Activated CD4-positive, alpha-beta T cell treated with anti-CD3 and anti-CD28 coated beads, Interleukin-2, amount 10 ng/mL, durations not matched to agents 24 days and 14 days (primary cell): ENCODE measurements around the gene MXI1. TPM values are rescaled to one million over a fixed set of nuclear protein-coding genes. Genes with fewer than 3 reads are reported as not detected.
"Not testable (repeated sequence)": the region's sequence is repeated elsewhere in the genome, so short reads cannot be mapped to it uniquely, and the experiment has no call there.

Experiments used
- DNase-seq: peaks from one replicate; pipeline ENCODE4 v3.0.0; 2022
- H3K27ac Mint-ChIP-seq: one replicate; pipeline ENCODE4 v1.8.0; 2022; ENCODE audit warnings: mild to moderate bottlenecking, mixed read lengths
- H3K27me3 Mint-ChIP-seq: one replicate; pipeline ENCODE4 v1.8.0; 2022; ENCODE audit warnings: mixed read lengths
- H3K36me3 Mint-ChIP-seq: one replicate; pipeline ENCODE4 v1.8.0; 2022; ENCODE audit warnings: low read depth, mild to moderate bottlenecking, mixed read lengths
- H3K4me1 Mint-ChIP-seq: one replicate; pipeline ENCODE4 v1.8.0; 2021; ENCODE audit warnings: mixed read lengths
- H3K4me3 Mint-ChIP-seq: one replicate; pipeline ENCODE4 v1.8.0; 2022; ENCODE audit warnings: mild to moderate bottlenecking, moderate library complexity, mixed read lengths
- H3K9me3 Mint-ChIP-seq: one replicate; pipeline ENCODE4 v1.8.0; 2021; ENCODE audit warnings: mixed read lengths
- intact Hi-C: fragments of 100-400 bp; cut with micrococcal nuclease; formaldehyde crosslinking; loops from one replicate; pipeline ENCODE4 v1.15.1; 2023
- total RNA-seq: library from RNA; stranded (reverse); gene quantifications from 2 replicates; pipeline ENCODE4 v1.2.3, GENCODE V29; 2022

The MXI1 gene
- total RNA-seq, 1 donor from 2014 or later, result 21.8 TPM

- intact Hi-C loops, result no loop called here
- H3K9me3 Mint-ChIP-seq, result peaks cover 12% of the 10 kb centered on the region
- DNase-seq, result no peak
- H3K27me3 Mint-ChIP-seq, result no peaks in the 10 kb centered on the region
- H3K4me1 Mint-ChIP-seq, result peaks cover 30% of the 10 kb centered on the region
- no peak overlapping the region for H3K4me3 Mint-ChIP-seq
- no peak overlapping the region for H3K27ac Mint-ChIP-seq
- H3K36me3 Mint-ChIP-seq, result peaks cover 5% of the 10 kb centered on the region
Observed at GRCh38 chr10:110317866-110318850, 110.8 kb downstream of the MXI1 start.

GRCh38 chr10:110321869-110322620, 114.6 kb downstream of the MXI1 start:
- H3K27me3 Mint-ChIP-seq, result no peaks in the 10 kb centered on the region
- peaks cover 5% of the 10 kb centered on the region for H3K36me3 Mint-ChIP-seq
- no peak overlapping the region for H3K27ac Mint-ChIP-seq
- peaks cover 15% of the 10 kb centered on the region for H3K9me3 Mint-ChIP-seq
- peaks cover 43% of the 10 kb centered on the region for H3K4me1 Mint-ChIP-seq
- DNase-seq, result no peak
- intact Hi-C loops, result no loop called here
- H3K4me3 Mint-ChIP-seq, result no peak overlapping the region

GRCh38 chr10:110323503-110323902, 116.1 kb downstream of the MXI1 start:
- no peak overlapping the region for H3K27ac Mint-ChIP-seq

GRCh38 chr10:110324201-110324804, 116.9 kb downstream of the MXI1 start:
- Mint-ChIP-seq H3K4me3 (peak overlapping the region; percentile 16), H3K4me1 (peaks cover 37% of the 10 kb centered on the region)
- no peak for DNase-seq

More at GRCh38 chr10:110323503-110323902, 116.1 kb downstream of the MXI1 start:
- DNase-seq, result no peak
- peaks cover 15% of the 10 kb centered on the region for H3K9me3 Mint-ChIP-seq
- H3K27me3 Mint-ChIP-seq, result no peaks in the 10 kb centered on the region
- H3K4me3 Mint-ChIP-seq, result no peak overlapping the region
- H3K4me1 Mint-ChIP-seq, result peaks cover 42% of the 10 kb centered on the region
- peaks cover 5% of the 10 kb centered on the region for H3K36me3 Mint-ChIP-seq
- intact Hi-C loops, result no loop called here

GRCh38 chr10:110324805-110325280, 117.4 kb downstream of the MXI1 start:
- Mint-ChIP-seq H3K9me3 (peaks cover 21% of the 10 kb centered on the region), H3K4me3 (peak overlapping the region; percentile 16), H3K36me3 (peaks cover 5% of the 10 kb centered on the region), H3K27me3 (no peaks in the 10 kb centered on the region), H3K4me1 (peaks cover 37% of the 10 kb centered on the region), H3K27ac (peak overlapping the region; percentile 80)
- intact Hi-C loops, result loop anchor here (1.0 kb wide), 1 partner anchor 204 kb away; no protein-coding TSS in a partner anchor
- DNase-seq, result no peak

More at GRCh38 chr10:110324201-110324804, 116.9 kb downstream of the MXI1 start:
- H3K27ac Mint-ChIP-seq, result peak overlapping the region; percentile 80
- H3K27me3 Mint-ChIP-seq, result no peaks in the 10 kb centered on the region
- peaks cover 16% of the 10 kb centered on the region for H3K9me3 Mint-ChIP-seq
- H3K36me3 Mint-ChIP-seq, result peaks cover 5% of the 10 kb centered on the region
- intact Hi-C loops, result no loop called here

- DNase-seq, result no peak
- Mint-ChIP-seq H3K4me1 (peaks cover 40% of the 10 kb centered on the region), H3K4me3 (peak overlapping the region; percentile 4), H3K36me3 (peaks cover 9% of the 10 kb centered on the region), H3K27ac (peak overlapping the region; percentile 64), H3K27me3 (no peaks in the 10 kb centered on the region), H3K9me3 (peaks cover 21% of the 10 kb centered on the region)
- intact Hi-C loops, result loop anchor here (1.0 kb wide), 1 partner anchor 27 kb away; no protein-coding TSS in a partner anchor
Observed at GRCh38 chr10:110326351-110327032, 119.1 kb downstream of the MXI1 start.

- Mint-ChIP-seq H3K4me1 (peaks cover 37% of the 10 kb centered on the region), H3K27ac (no peak overlapping the region), H3K36me3 (peaks cover 7% of the 10 kb centered on the region), H3K27me3 (no peaks in the 10 kb centered on the region), H3K9me3 (peaks cover 17% of the 10 kb centered on the region), H3K4me3 (no peak overlapping the region)
- DNase-seq, result no peak
- intact Hi-C loops, result no loop called here
Observed at GRCh38 chr10:110327262-110327914, 120.0 kb downstream of the MXI1 start.

- H3K27ac Mint-ChIP-seq, result no peak overlapping the region
- DNase-seq, result no peak
- no peaks in the 10 kb centered on the region for H3K27me3 Mint-ChIP-seq
- H3K4me1 Mint-ChIP-seq, result peaks cover 32% of the 10 kb centered on the region
- H3K4me3 Mint-ChIP-seq, result no peak overlapping the region
- intact Hi-C loops, result no loop called here
- peaks cover 6% of the 10 kb centered on the region for H3K9me3 Mint-ChIP-seq
- peaks cover 5% of the 10 kb centered on the region for H3K36me3 Mint-ChIP-seq
Observed at GRCh38 chr10:110330675-110331074, 123.3 kb downstream of the MXI1 start.

- intact Hi-C loops, DNase-seq, H3K9me3 Mint-ChIP-seq, H3K36me3 Mint-ChIP-seq, H3K4me3 Mint-ChIP-seq, H3K27me3 Mint-ChIP-seq, H3K27ac Mint-ChIP-seq: not testable (repeated sequence)
- H3K4me1 Mint-ChIP-seq, result peaks cover 36% of the 10 kb centered on the region
Observed at GRCh38 chr10:110331226-110331795, 123.9 kb downstream of the MXI1 start.

- Mint-ChIP-seq H3K9me3 (peaks cover 6% of the 10 kb centered on the region), H3K27me3 (no peaks in the 10 kb centered on the region), H3K4me1 (peaks cover 35% of the 10 kb centered on the region), H3K27ac (no peak overlapping the region), H3K36me3 (peaks cover 5% of the 10 kb centered on the region), H3K4me3 (no peak overlapping the region)
- intact Hi-C loops, result no loop called here
- no peak for DNase-seq
Observed at GRCh38 chr10:110334061-110334656, 126.8 kb downstream of the MXI1 start.

- Mint-ChIP-seq H3K27ac (peak overlapping the region; percentile 75), H3K4me3 (peak overlapping the region; percentile 57), H3K4me1 (peaks cover 32% of the 10 kb centered on the region), H3K9me3 (no peaks in the 10 kb centered on the region), H3K36me3 (peaks cover 3% of the 10 kb centered on the region), H3K27me3 (no peaks in the 10 kb centered on the region)
- DNase-seq, result peak; percentile 59
- intact Hi-C loops, result loop anchor here (1.0 kb wide), 1 partner anchor 18 kb away; no protein-coding TSS in a partner anchor
Observed at GRCh38 chr10:110335314-110336064, 128.1 kb downstream of the MXI1 start.
